IPS-18c (cell line): Measurements from ENCODE around the gene FRMD7.
"Not testable (repeated sequence)": the region's sequence is repeated elsewhere in the genome, so short reads cannot be mapped to it uniquely, and the experiment has no call there.

ENCODE experiments used
- H3K4me3 ChIP-seq: 2 replicates; pipeline ENCODE4 v1.7.0; 2013; ENCODE audit warnings: low read depth, mild to moderate bottlenecking, low read length, moderate library complexity; ENCODE audit not compliant: insufficient read depth
- H3K9me3 ChIP-seq: one replicate; pipeline ENCODE4 v1.6.1; 2013; ENCODE audit warnings: mild to moderate bottlenecking, low read length, moderate library complexity; ENCODE audit not compliant: control insufficient read depth, insufficient read depth

FRMD7 gene, protein sequence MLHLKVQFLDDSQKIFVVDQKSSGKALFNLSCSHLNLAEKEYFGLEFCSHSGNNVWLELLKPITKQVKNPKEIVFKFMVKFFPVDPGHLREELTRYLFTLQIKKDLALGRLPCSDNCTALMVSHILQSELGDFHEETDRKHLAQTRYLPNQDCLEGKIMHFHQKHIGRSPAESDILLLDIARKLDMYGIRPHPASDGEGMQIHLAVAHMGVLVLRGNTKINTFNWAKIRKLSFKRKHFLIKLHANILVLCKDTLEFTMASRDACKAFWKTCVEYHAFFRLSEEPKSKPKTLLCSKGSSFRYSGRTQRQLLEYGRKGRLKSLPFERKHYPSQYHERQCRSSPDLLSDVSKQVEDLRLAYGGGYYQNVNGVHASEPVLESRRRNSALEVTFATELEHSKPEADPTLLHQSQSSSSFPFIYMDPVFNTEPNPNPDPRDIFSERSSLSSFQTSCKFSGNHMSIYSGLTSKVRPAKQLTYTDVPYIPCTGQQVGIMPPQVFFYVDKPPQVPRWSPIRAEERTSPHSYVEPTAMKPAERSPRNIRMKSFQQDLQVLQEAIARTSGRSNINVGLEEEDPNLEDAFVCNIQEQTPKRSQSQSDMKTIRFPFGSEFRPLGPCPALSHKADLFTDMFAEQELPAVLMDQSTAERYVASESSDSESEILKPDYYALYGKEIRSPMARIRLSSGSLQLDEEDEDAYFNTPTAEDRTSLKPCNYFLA

DNA sequence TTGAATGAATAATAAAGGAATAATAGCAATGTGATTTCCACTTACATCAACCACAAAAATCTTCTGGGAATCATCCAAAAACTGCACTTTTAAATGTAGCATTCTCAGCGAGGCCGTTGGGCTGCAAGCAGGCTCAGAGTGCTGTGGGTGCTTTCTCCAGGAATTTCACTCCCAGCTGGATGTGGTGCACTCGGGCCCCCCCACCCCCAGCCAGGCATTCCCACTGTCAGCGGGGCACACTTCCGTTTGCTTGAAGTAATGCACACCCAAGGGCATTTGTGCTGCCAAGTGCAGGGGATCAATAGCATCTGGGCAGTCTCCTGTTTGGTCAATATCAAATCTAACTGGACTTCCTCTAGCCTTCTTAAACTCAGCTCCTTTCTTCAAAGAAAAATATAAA lies at the start of gene FRMD7:
TSS of gene FRMD7 (minus strand) at position 278 of the 400 bp plus-strand sequence. CDS start at position 102, 176 bp downstream.
- H3K4me3 ChIP-seq: no peak within 1 kb of the TSS
- peaks cover 4% of the 10 kb centered on the region for H3K9me3 ChIP-seq

DNA sequence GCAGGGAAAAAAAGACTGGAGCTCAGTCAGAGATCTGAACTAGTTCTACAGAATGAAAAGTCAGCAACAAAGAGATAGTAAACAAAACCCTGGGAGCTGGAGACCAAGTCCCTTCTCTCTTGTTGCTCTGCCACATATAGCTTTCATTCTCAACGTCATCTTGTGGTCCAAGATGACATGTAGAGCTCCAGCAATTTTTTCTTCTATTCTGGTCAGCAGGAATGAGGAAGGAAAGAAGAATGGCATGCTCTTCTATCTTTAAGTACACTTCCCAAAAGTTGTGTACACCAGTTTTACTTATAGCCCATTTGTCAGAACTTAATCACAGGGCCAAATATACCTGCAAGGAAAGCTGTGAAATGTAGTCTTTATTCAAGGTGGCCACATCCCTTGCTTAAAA lies 45.8 kb upstream of the FRMD7 start:
- Histone ChIP-seq H3K4me3 (no peak overlapping the region), H3K9me3 (no peaks in the 10 kb centered on the region)

DNA sequence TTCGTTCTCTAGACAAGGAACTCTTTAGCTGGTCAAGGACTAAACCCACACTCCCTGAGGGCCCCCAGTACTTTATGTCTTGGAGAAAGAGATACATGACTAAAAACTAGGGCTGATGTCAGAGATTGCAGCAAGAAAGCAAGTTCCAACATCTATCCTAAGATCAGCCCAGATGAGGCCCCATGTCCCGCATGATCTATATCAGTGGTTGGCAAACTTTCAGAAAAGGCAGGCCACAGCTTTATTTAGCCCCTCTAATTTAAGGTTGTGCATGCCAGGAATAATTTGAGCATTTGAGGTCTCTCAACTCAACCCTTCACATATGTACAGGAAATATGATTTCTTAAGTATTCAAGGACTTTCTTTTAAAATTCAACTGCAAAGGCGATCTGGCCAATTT lies 44.1 kb upstream of the FRMD7 start:
- Histone ChIP-seq H3K4me3 (no peak overlapping the region), H3K9me3 (peaks cover 2% of the 10 kb centered on the region)

DNA sequence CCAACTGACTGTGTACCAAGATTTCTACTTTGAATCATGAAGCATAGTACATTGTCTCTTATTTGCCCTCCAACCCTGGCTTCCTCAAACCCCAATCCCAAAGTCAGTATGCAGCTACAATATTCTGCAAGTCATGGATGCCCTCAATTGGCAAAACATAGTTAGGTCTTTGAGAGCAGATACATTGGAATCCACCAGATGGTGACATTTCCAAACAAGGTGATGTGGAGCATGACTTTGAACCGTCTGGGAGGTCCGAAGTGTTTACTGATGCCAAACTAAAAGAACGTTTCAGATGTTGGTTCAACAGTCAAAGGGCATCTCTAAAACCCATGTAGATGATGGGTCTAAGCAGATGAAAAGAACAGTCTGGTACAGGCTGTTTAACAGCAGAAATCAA lies 43.7 kb upstream of the FRMD7 start:
- no peak overlapping the region for H3K4me3 ChIP-seq
- peaks cover 4% of the 10 kb centered on the region for H3K9me3 ChIP-seq

DNA sequence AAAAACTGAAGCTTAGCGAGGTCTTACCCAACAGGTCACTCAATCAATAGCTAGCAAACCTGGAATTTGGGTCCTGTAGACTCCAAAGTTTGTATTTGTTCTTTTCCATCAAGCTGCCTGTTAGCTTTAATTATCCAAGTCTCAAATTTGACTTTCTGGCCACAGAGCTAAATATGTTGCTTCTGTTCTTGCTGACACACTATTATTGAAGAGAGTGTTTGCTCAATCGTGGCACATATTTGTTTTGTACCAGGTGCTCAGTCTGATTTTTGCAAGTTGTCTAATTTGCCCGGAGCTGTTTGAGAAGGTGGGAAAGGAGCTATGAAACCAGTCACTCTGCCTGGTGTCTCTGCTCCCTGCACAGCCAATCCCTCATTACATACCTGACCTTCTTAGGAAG lies 41.7 kb upstream of the FRMD7 start:
- Histone ChIP-seq H3K9me3 (peaks cover 4% of the 10 kb centered on the region), H3K4me3 (no peak overlapping the region)

DNA sequence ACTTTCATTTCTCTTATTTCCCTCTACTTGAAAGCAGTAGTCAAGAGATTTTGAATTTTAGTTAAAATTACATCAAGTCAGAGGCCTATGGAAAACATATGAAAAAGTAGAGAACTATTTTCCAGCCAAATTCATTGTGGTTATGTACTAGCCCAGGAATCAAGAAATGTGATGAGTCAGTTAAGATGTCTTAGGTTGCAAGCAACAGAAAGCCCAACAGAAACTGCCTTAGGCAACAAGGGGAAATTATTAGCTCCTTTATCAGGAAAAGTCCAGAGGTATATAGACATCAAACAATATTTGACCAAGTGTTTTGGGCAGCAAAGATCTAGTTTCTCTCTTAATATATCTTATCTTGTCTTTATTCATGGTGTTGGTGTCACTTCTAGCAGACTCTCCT lies 37.8 kb upstream of the FRMD7 start:
- Histone ChIP-seq H3K9me3 (peaks cover 14% of the 10 kb centered on the region), H3K4me3 (no peak overlapping the region)

DNA sequence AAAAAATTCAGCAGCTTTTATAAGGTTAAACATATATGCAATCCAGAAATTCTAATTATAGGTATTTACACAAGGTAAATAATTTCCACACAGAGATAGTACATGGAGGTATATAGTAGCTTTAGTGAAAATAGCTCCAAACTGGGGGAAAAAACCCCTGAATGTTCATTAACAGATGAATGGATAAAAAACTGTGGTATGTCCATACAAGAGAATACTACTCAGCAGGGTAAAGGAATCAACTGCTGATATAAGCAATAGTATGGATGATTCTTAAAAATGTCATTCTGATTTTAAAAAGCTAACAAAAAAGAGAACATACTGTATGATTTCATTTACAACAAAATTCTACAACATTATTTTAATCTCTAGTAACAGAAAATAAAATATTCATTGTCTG lies 37.2 kb upstream of the FRMD7 start:
- peaks cover 14% of the 10 kb centered on the region for H3K9me3 ChIP-seq
- no peak overlapping the region for H3K4me3 ChIP-seq

DNA sequence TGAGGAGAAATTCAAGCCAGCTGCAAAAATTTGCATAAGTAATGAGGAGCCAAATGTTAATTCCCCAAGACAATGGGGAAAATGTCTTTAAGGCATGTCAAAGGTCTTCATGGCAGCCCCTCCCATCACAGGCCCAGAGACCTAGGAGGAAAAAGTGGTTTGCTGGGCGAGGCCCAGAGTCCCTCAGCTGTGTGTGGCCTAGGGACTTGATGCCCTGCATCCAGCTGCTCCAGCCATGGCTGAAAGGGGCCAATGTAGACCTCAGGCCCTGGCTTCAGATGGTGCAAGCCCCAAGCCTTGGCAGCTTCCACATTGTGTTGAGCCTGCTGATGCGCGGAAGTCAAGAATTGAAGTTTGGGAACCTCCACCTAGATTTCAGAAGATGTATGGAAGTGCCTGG lies 35.3 kb upstream of the FRMD7 start:
- not testable (repeated sequence) for H3K4me3 ChIP-seq
- H3K9me3 ChIP-seq: peaks cover 13% of the 10 kb centered on the region

DNA sequence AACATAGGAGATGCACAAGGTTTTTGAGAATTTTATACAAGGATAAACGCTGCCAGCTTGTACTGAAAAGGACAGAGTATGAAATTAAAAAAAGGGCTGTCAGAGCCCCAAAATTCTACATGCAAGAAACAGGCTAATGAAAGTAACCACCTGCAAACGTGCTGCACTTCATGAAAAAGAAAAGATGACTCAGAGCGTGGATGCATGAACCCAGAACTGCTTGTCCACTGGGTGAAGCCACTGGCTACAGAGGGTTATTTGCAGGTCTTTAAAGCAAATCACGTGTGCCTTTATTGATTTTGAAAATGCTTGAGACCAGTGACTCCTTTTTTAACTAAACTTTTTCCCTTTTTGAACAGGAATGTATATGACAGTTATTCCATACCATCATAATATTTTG lies 25.3 kb upstream of the FRMD7 start:
- Histone ChIP-seq H3K9me3 (no peaks in the 10 kb centered on the region), H3K4me3 (no peak overlapping the region)

DNA sequence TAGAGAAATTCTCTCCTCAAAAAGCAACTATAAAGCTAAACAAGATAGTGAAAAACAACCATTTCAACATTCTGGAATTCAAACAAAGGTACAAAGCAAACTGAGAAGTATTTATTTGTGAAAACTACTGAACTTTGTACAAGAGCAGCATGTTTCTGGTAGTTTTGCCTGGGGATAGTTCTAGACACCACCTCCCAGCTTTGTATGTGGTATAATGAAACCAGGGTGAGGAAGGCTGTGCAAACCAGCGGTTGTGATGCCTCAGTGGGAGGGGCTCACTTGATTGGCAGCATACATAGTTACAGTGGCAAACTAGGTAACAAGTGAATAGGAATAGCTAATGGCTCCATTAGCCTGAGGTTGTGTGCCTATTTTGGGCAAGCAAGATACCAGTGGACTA lies 18.6 kb upstream of the FRMD7 start:
- Histone ChIP-seq H3K9me3 (peaks cover 5% of the 10 kb centered on the region), H3K4me3 (no peak overlapping the region)

DNA sequence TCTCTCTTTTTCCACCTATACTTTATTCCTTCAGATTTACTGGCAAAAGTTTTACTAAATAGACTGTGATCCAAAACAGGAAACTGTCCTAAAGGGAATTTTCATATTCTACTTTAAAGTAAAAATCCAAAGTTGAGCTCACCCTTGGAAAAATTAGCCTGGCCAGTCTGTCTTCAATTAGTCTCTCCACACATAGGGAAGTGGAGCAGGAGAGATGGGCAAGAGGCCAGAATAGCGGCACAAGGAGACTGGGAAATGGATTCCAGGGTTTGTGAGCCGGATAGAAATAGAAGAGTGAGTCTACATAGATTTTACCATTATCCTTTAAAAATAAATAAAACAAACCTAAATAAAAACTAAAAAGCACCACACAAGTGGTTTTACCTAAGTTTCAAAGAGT lies 16.2 kb upstream of the FRMD7 start:
- no peak overlapping the region for H3K4me3 ChIP-seq

DNA sequence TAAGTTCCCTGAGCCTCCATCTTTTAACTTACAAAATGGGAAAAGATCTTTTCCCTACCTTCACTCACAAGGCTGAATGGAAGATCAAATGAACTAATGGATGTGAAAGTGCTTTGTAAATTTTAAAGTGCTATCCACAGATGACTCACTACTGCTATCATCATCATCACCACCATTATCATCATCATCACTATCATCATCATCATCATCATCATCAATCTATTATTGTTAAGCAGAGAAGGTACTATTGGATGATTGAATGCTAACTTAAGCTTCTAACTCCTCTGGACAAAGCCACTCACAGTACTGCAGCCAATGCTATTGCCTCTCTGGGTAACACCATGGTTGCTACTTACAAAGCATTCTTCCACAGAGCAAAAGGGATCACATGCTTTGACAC lies 1.9 kb downstream of the FRMD7 start:
- Histone ChIP-seq H3K4me3 (no peak overlapping the region), H3K9me3 (no peaks in the 10 kb centered on the region)

More for the DNA sequence above, 16.2 kb upstream of the FRMD7 start:
- peaks cover 6% of the 10 kb centered on the region for H3K9me3 ChIP-seq

DNA sequence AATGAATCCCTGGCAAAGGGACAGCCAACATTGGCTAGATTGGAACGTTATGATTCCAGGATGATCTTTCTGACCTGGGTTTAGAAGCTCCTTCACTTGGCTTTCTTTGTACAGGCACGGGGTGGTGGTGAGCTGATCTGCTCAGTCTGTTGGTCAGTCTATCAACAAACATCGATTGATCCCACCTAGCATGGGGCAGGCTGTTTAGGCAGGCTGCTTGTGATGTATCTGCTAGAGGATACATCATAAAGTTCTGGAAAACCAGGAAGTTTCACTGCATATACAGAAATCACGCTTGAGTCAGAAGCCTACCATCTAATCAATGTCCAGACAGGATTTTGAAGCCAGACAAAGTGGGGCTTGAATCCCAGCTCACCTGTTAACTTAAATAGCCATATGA lies 6.9 kb downstream of the FRMD7 start:
- no peak overlapping the region for H3K4me3 ChIP-seq
- H3K9me3 ChIP-seq: peaks cover 4% of the 10 kb centered on the region

DNA sequence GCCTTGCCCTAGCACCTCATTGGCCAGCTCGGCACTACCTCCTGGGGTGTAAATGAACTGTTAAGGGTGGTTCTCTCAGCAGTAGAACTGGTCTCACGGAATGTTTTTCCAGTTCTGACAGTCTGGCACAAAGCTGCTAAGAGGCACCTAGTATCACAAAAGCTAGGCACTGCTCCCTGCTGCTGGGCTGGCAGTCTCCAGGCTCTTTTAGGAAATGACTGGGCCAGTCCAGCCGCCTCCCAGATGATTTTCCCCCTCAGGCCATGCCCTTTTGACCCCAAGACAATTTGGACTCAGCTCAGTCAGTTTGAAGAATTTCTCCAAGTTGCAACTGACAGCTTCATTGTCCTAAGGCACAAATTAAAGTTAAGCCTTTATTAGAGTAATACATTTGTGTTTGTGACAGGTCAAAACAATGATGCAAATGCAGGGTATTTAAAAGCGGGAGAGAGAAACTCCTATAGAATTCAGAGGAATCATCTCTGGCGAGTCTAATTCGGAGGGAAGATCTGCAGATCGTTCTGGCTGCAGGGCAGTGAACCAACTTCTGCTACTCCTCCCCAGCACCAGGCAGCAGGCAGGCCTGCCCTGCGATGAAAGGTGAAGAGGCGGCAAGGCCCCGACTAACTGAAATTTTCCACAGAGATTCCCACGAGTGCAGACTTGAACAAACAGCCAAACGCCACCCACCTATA lies 7.9 kb downstream of the FRMD7 start:
- Histone ChIP-seq H3K4me3 (no peak overlapping the region), H3K9me3 (peaks cover 4% of the 10 kb centered on the region)

DNA sequence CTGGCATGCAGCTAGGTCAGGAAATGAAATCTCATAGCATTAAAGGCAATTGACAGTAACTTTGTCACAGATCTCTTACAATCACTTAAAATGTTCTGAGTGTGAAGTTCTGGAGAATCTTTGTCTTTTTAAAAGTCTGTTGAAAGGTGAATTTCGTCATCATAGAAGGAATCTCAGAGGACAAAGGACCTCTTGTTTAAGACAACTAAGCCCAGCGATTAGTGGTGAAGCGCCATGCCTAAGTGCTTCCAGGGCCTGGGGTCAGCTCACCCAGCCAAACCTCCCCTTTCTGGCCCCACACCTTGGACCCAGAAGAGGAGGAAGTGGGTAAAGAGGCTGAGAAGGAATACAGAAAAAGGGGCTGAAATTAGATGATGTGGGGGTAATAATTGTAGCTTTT lies 8.5 kb downstream of the FRMD7 start:
- Histone ChIP-seq H3K9me3 (peaks cover 4% of the 10 kb centered on the region), H3K4me3 (no peak overlapping the region)

DNA sequence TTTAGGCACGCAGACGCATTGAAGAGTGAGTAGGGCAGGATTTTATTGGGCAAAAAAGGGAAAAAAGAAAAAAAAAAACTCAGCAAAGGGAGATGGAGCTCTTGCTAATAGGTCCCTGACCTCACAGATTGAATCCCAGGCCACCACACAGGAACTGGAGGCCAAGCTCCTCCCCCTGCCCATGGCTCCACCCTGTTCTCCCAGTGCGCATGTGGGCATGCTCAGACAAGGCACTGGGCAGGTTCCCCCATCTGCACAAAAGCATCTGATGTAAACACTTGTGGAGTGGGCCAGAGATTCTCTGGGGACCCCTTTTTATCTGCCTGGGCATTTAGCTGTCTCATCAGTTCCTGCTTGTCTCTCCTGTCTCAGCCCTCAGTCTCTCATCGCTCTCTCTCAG lies 9.5 kb downstream of the FRMD7 start:
- H3K9me3 ChIP-seq: peaks cover 4% of the 10 kb centered on the region
- no peak overlapping the region for H3K4me3 ChIP-seq

DNA sequence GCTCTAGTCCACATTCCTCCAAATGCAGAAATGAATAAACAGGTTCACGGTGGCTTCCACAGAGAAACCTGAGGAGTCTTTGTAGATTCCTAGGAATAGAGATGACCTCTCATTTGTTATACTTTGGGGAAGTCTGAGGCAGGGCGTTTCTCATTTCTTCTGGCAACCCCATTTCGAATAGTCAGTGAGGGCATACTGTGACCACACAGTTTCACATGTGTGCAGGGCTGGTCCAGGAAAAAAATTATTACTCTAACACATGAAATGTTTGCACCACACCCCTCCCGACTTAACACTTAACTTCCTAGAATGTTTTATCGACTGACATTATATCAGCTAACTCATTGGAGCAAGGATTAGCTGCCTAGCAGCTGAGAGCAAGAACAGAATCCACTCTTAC lies 12.0 kb downstream of the FRMD7 start:
- no peak overlapping the region; the same call in 1 of the 2 replicates for H3K4me3 ChIP-seq
- H3K9me3 ChIP-seq: peaks cover 4% of the 10 kb centered on the region

DNA sequence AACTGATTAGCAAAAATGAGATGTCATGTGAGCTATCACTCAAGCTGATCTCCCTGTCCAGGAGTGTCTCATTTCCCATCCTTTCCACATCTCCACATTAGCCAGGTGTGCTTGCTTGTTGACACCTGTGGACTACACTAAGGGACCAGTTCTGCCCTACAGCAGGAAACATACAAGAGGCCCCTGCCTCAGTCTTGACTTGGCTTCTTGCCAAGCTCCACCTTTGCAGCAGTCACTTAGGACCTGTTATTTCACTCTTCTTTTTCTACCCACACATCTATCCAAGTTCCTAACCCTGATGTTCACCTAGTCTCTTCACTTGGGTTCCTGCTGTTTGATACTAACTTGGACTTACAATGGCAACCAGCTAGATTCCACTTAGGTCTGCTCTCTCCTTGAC lies 13.2 kb downstream of the FRMD7 start:
- H3K4me3 ChIP-seq: no peak overlapping the region
- H3K9me3 ChIP-seq: peaks cover 6% of the 10 kb centered on the region
